VCaP (cell line): ENCODE results near the gene ANXA11.

Experiments
- H3K27ac ChIP-seq: fragments of 450-650 bp; 2 replicates; pipeline ENCODE4 v1.5.1; 2017
- CTCF ChIP-seq: fragments of 450-650 bp; conservative IDR thresholded peaks from 2 replicates; pipeline ENCODE4 v1.5.1; 2017; ENCODE audit warnings: mild to moderate bottlenecking, moderate library complexity

Gene ANXA11

DNA sequence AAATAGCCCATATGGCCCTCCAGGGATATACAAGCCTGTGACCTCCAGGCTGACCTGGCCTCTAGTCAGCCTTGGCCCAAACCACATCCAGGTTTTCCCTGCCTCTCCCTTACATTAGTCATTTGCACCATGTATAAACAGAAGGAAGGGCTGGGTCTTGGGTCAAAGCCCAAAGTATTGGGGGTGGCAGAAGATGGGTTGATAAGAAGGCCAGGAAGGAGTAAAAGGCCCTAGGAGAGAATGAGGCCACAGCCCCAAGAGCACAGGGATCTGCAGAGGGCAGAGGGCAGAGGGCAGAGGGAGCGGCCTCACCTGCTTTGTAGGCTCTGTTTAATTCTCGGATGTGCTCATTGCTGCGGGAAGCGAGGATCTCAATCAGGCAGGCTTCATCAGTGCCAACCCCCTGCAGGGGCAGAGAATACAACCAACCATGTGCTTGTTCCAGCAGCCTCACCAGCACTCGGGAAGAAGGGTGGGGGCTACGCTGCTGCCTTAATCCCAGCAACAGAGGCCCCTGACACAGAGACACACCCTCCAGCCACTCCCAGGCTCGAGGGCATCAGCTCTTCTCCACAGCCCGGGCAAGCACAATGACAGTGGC lies 41.5 kb downstream of the ANXA11 start:
- TF ChIP-seq CTCF = no peak
- no peak overlapping the region for H3K27ac ChIP-seq

GRCh38 chr10:80161321-80162083 lies 43.8 kb downstream of the ANXA11 start:
- H3K27ac ChIP-seq = no peak overlapping the region
- peak; percentile 65 for TF ChIP-seq CTCF

GRCh38 chr10:80160361-80161320 lies 44.7 kb downstream of the ANXA11 start:
- no peak overlapping the region for H3K27ac ChIP-seq
- no peak for TF ChIP-seq CTCF

- no peak for TF ChIP-seq CTCF
- H3K27ac ChIP-seq = no peak overlapping the region
Measured at GRCh38 chr10:80159166-80159873, 46.0 kb downstream of the ANXA11 start.

DNA sequence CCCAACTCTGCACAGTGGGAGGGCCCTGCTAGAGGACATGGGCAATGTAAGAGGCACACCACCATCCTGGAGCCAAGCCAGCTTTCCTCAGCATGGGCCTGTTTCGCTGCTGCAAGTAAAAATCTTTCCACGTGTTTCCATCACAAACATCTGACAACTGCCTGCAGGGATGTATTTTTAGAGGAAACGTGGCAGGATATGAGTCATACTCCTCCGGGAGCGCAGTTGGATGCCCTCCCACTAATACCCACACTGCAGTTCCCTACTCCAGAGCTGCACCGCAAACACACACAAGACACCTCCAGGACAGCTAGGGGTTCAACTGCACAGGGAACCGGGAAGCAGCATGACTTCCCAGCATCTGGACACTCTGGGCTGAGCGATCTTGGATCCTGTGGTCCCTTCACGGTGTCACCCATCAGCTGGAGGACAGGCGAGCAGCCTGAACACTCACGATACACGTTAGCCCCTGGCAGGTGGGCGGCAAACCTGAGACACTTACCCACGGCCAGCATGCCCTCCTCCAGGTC lies 46.7 kb downstream of the ANXA11 start:
- H3K27ac ChIP-seq = no peak overlapping the region
- no peak for TF ChIP-seq CTCF

DNA sequence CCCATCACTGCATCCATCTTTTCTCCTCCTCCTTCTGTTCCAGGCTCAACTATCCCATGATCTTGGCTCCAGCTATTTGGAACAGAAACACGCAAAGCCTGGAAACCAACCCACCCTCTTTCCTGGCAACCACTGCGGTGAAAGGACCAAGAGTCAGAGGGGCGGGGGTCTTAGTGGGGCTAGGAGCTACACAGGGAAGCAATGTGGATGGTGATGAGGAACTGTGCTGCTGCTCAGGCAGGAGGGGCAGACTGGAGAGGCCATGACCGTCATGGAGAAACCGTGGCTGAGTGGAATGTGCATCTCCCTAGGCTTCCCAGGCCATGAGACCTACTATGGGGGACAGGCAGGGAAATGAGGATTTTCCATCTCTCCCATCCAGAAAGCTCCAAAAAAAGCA lies 47.2 kb downstream of the ANXA11 start:
- no peak overlapping the region for H3K27ac ChIP-seq
- no peak for TF ChIP-seq CTCF
